K562 (cell line): ENCODE data around the gene ZNF326. TPM values are rescaled to one million over a fixed set of nuclear protein-coding genes. Genes with fewer than 3 reads are reported as not detected.
"Not testable (repeated sequence)": the region's sequence is repeated elsewhere in the genome, so short reads cannot be mapped to it uniquely, and the experiment has no call there.

Experiments used
- ATAC-seq: fragments of 200-7000 bp; cut with Tn5 transposase; 3 replicates; pipeline ENCODE4 v1.9.1; 2020; ENCODE audit warnings: moderate library complexity
- BruUV-seq: library from RNA; stranded (reverse); fragments of 400-500 nt; replicated peaks from 2 replicates; lab custom pipeline; 2021; lab: Mats Ljungman, UMichigan
- CTCF ChIA-PET: fragments of 300-600 bp; formaldehyde crosslinking; extraction: SDS; loops from one replicate; lab custom pipeline; 2021; ENCODE audit warnings: low intra/inter-chr PET ratio; lab: Yijun Ruan, JAX
- POLR2A ChIA-PET: fragments of 300-600, 350-650 bp; sonication (Branson Sonifier 250); formaldehyde crosslinking; extraction: SDS; loops from one replicate; lab custom pipeline; 2021; ENCODE audit warnings: antibody characterized with exemption, inconsistent platforms; lab: Yijun Ruan, JAX
- DNase-seq, 4 experiments: peaks; one replicate each; pipeline versions ENCODE4 v3.0.0 to v3.0.0-alpha.2; 2011 to 2018; ENCODE audit warnings: low spot score in 3 of 4, mixed read lengths in 3 of 4; ENCODE audit errors: extremely low read depth in 1 of 4
- FAIRE-seq: peaks from 2 replicates; lab custom pipeline; 2011; peaks lifted over from hg19 to GRCh38; lab: Jason Lieb, UNC
- H2AFZ ChIP-seq: 2 replicates; pipeline ENCODE4 v1.6.0; 2011; ENCODE audit warnings: low read depth, low read length, control low read depth, inconsistent platforms
- H3K27ac ChIP-seq: fragments of 200-600 bp; 3 replicates; pipeline ENCODE4 v1.8.0; 2011; ENCODE audit warnings: low read depth, mild to moderate bottlenecking, control low read depth, inconsistent platforms, low read length, moderate library complexity, mixed read lengths; ENCODE audit errors: extremely low read depth
- H3K27me3 ChIP-seq, 2 experiments: fragments of 300-600 bp in 1 of 2; 2 replicates in 1 of 2; 3 replicates in 1 of 2; pipeline versions ENCODE4 v1.6.0 to v1.8.0; 2011; ENCODE audit warnings: inconsistent platforms in 2 of 2, low read length in 2 of 2, mild to moderate bottlenecking in 1 of 2, mixed read lengths in 1 of 2, moderate library complexity in 1 of 2; ENCODE audit not compliant: control insufficient read depth in 2 of 2, insufficient read depth in 2 of 2
- H3K36me3 ChIP-seq: fragments of 300-600 bp; 3 replicates; pipeline ENCODE4 v1.8.0; 2011; ENCODE audit warnings: mild to moderate bottlenecking, low read length, inconsistent platforms; ENCODE audit not compliant: control insufficient read depth, insufficient read depth
- H3K4me1 ChIP-seq, 2 experiments: fragments of 200-600 bp in 1 of 2; replicated peaks in 1 of 2; 2 replicates in 1 of 2; 3 replicates in 1 of 2; pipeline versions ENCODE4 v1.5.1 to v1.8.0; 2011; ENCODE audit warnings: inconsistent platforms in 2 of 2, low read length in 2 of 2, mild to moderate bottlenecking in 1 of 2, mixed read lengths in 1 of 2, moderate library complexity in 1 of 2; ENCODE audit not compliant: control insufficient read depth in 2 of 2, insufficient read depth in 2 of 2
- H3K4me2 ChIP-seq: 2 replicates; pipeline ENCODE4 v1.6.1; 2011; ENCODE audit warnings: low read length, control low read depth, inconsistent platforms, mixed read lengths; ENCODE audit not compliant: insufficient read depth
- H3K4me3 ChIP-seq: fragments of 200-600 bp; sonication (generic), shearing (Covaris generic); 2 replicates; pipeline ENCODE4 v1.5.1; 2016; ENCODE audit warnings: control low read depth, inconsistent platforms
- H3K79me2 ChIP-seq: fragments of 200-600 bp; 3 replicates; pipeline ENCODE4 v1.8.0; 2011; ENCODE audit warnings: low read length, inconsistent platforms; ENCODE audit not compliant: control insufficient read depth, insufficient read depth
- H3K9ac ChIP-seq, 2 experiments: 2 replicates each; pipeline versions ENCODE4 v1.6.0 to v1.6.1; 2011; ENCODE audit warnings: low read depth in 2 of 2, low read length in 2 of 2, control low read depth in 1 of 2, inconsistent platforms in 1 of 2, mild to moderate bottlenecking in 1 of 2, mixed read lengths in 1 of 2; ENCODE audit not compliant: insufficient read depth in 1 of 2
- H3K9me1 ChIP-seq: one replicate; pipeline ENCODE4 v1.6.0; 2011; ENCODE audit warnings: inconsistent platforms, mild to moderate bottlenecking, low read length, moderate library complexity; ENCODE audit not compliant: control insufficient read depth, insufficient read depth
- H3K9me3 ChIP-seq: replicated peaks from 2 replicates; pipeline ENCODE4 v1.5.1; 2011; ENCODE audit warnings: low read depth, low read length, inconsistent platforms; ENCODE audit not compliant: control insufficient read depth, insufficient read depth
- H4K20me1 ChIP-seq: replicated peaks from 2 replicates; pipeline ENCODE4 v1.6.1; 2011; ENCODE audit warnings: low read length, inconsistent platforms, mixed read lengths; ENCODE audit not compliant: control insufficient read depth, insufficient read depth
- CTBP1 ChIP-seq: fragments of 450-650 bp; IDR thresholded peaks from 2 replicates; pipeline ENCODE4 v1.6.1; 2016; ENCODE audit warnings: borderline replicate concordance
- CXXC5 ChIP-seq: fragments of 250-450 bp; sonication (Bioruptor Pico); IDR thresholded peaks from 2 replicates; pipeline ENCODE4 v1.8.0; 2022; ENCODE audit warnings: inconsistent platforms, mild to moderate bottlenecking, moderate library complexity
- ESRRA ChIP-seq: fragments of 450-650 bp; IDR thresholded peaks from 2 replicates; pipeline ENCODE4 v1.6.1; 2014; ENCODE audit warnings: low read depth, mild to moderate bottlenecking, moderate library complexity, borderline replicate concordance
- FOXA3 ChIP-seq, 2 experiments: fragments of 450-650 bp in 1 of 2; sonication (generic) in 1 of 2; formaldehyde crosslinking; IDR thresholded peaks in 1 of 2; conservative IDR thresholded peaks in 1 of 2; 2 replicates each; pipeline versions ENCODE4 v1.4.0 to v1.8.0; 2020 to 2022; ENCODE audit warnings: mild to moderate bottlenecking in 2 of 2, missing genetic modification reagents in 1 of 2
- FOXK2 ChIP-seq, 2 experiments: fragments of 450-650 bp; IDR thresholded peaks in 1 of 2; conservative IDR thresholded peaks in 1 of 2; 2 replicates each; pipeline ENCODE4 v1.6.1; 2016; ENCODE audit warnings: low read depth in 2 of 2, mild to moderate bottlenecking in 1 of 2
- L3MBTL2 ChIP-seq: fragments of 450-650 bp; IDR thresholded peaks from 2 replicates; pipeline ENCODE4 v1.6.1; 2016; ENCODE audit warnings: mild to moderate bottlenecking, moderate library complexity
- LEF1 ChIP-seq: fragments of 450-650 bp; IDR thresholded peaks from 2 replicates; pipeline ENCODE4 v1.6.1; 2016; ENCODE audit warnings: mild to moderate bottlenecking
- NFRKB ChIP-seq: fragments of 450-650 bp; IDR thresholded peaks from 2 replicates; pipeline ENCODE4 v1.6.1; 2016; ENCODE audit warnings: low read depth
- PKNOX1 ChIP-seq: fragments of 450-650 bp; IDR thresholded peaks from 2 replicates; pipeline ENCODE4 v1.6.1; 2016
- POLR2A ChIP-seq: fragments of 450-650 bp; conservative IDR thresholded peaks from 2 replicates; pipeline ENCODE4 v1.6.1; 2016
- RB1 ChIP-seq: fragments of 450-650 bp; IDR thresholded peaks from 2 replicates; pipeline ENCODE4 v1.6.1; 2017; ENCODE audit warnings: low read depth, mild to moderate bottlenecking
- SPI1 ChIP-seq: IDR thresholded peaks from 2 replicates; pipeline ENCODE4 v1.6.1; 2011; ENCODE audit warnings: low read depth, low read length, control low read depth, borderline replicate concordance
- TRIM24 ChIP-seq, 2 experiments: fragments of 450-650 bp; IDR thresholded peaks; 2 replicates each; pipeline ENCODE4 v1.6.1; 2016
- YY1 ChIP-seq, 3 experiments: IDR thresholded peaks; 2 replicates each; pipeline ENCODE4 v1.6.1; 2011; ENCODE audit warnings: low read length in 2 of 3, mild to moderate bottlenecking in 2 of 3, moderate library complexity in 2 of 3, borderline replicate concordance in 1 of 3, control low read depth in 1 of 3, low read depth in 1 of 3; ENCODE audit not compliant: insufficient read depth in 3 of 3, insufficient replicate concordance in 2 of 3, control insufficient read depth in 1 of 3, insufficient read length in 1 of 3; ENCODE audit errors: extremely low read depth in 1 of 3
- WGBS: fragments of 100-300 bp; shearing (Covaris generic); methylation state at CpG from one replicate; pipeline ENCODE4 v1.1.6; 2016; ENCODE audit warnings: low coverage, mixed read lengths; ENCODE audit not compliant: insufficient coverage; ENCODE audit errors: missing lambda C conversion rate; 5-methylcytosine and 5-hydroxymethylcytosine counted together
- in situ Hi-C: fragments of 300-500 bp; cut with MboI; formaldehyde crosslinking; loops from 4 replicates; pipeline ENCODE4 v1.15.0; 2018; ENCODE audit warnings: inconsistent platforms, mixed read lengths
- intact Hi-C: fragments of 100-400 bp; cut with micrococcal nuclease; formaldehyde crosslinking; loops from 2 replicates; pipeline ENCODE4 v1.14.2; 2022
- polyA plus RNA-seq, 8 experiments: library from polyadenylated mRNA; depleted of rRNA in 4 of 8; stranded (reverse) in 5 of 8; unstranded in 3 of 8; fragments of >200 nt; fragmentation: Nextera tagmentation in 2 of 8; fragmentation: Illumina TruSeq in 1 of 8; extraction: Ambion mirVana in 2 of 8; extraction: Trizol in 1 of 8; gene quantifications; 2 replicates each; pipeline versions ENCODE4 v1.2.1 to v1.2.3, GENCODE V29; 2011 to 2014; ENCODE audit warnings: inconsistent platforms in 1 of 8, missing spikeins in 1 of 8
- total RNA-seq, 7 experiments: library from RNA; depleted of rRNA in 6 of 7; stranded (reverse); fragments of >200 nt in 6 of 7; fragmentation: Illumina TruSeq in 2 of 7; extraction: Trizol in 2 of 7; gene quantifications; 2 replicates each; pipeline versions ENCODE4 v1.2.1 to v1.2.3, GENCODE V29; 2011 to 2021; ENCODE audit warnings: low replicate concordance in 1 of 7

Gene ZNF326
- total and polyA plus RNA-seq, 9 of the 15 experiments (the other 6 are each of a cell fraction or from before 2014, with no cell fraction given): 7.2 to 33.2 (median 20.1) TPM

DNA sequence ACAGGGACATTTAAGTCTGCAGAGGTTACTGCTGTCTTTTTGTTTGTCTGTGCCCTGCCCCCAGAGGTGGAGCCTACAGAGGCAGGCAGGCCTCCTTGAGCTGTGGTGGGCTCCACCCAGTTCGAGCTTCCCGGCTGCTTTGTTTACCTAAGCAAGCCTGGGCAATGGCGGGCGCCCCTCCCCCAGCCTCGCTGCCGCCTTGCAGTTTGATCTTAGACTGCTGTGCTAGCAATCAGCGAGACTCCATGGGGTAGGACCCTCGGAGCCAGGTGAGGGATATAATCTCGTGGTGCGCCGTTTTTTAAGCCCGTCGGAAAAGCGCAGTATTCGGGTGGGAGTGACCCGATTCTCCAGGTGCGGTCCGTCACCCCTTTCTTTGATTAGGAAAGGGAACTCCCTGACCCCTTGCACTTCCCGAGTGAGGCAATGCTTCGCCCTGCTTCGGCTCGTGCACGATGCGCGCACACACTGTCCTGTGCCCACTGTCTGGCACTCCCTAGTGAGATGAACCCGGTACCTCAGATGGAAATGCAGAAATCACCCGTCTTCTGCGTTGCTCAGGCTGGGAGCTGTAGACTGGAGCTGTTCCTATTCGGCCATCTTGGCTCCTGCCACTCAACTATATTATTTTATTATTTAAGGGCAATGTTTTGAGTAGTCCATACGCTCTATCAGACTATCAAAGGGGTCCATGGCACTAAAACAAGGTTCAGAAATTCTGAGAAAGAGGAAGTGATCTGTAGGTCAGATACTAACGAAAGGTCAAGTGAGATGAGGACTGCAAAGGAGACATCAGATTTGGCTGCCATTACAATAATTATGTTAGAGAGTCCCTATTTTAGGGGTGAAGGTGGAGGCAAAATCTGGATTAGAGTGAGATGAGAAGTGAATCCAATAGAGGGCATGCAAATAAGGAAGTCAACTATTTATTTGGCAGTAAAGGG, 68.1 kb downstream of the ZNF326 start:
- H3K4me2 ChIP-seq: peak overlapping the region; percentile 66
- FAIRE-seq, H3K4me1 ChIP-seq, H3K27me3 ChIP-seq, H4K20me1 ChIP-seq, in situ Hi-C loops, CTCF ChIA-PET, H3K36me3 ChIP-seq, intact Hi-C loops, DNase-seq, H3K79me2 ChIP-seq, H3K27ac ChIP-seq, H3K9me3 ChIP-seq, H3K9me1 ChIP-seq: not testable (repeated sequence)
- peak overlapping the region; percentile 86 for H2AFZ ChIP-seq
- peak; percentile 66 for ATAC-seq
- WGBS: 1% methylated on average over 21 of the region's 31 CpGs
- TSS peak; percentile 37 for BruUV-seq
- POLR2A ChIA-PET: interaction anchor here (0.7 kb wide), 1 partner anchor 180 kb away, joined by 3 read pairs; no protein-coding TSS in a partner anchor
- H3K4me3 ChIP-seq: peak overlapping the region; percentile 36
- H3K9ac ChIP-seq: peak overlapping the region; percentile 25 to 81; a peak in 2 of 4 replicates
- TF ChIP-seq FOXA3 (CRISPR knock-in tag; conservative IDR thresholded peaks at IDR 0.05 in 1 of 2, IDR thresholded peaks at IDR 0.05 in 1 of 2) (peak; percentile 84 to 85), ESRRA (peak; percentile 29; the same call in 1 of the 2 replicates), CTBP1 (0 out of 2 replicates have a peak, but pooled peaks have one; percentile 41), YY1 (IDR thresholded peaks at IDR 0.05; ENCODE audit: borderline replicate concordance in 1 of 3, control insufficient read depth in 1 of 3, extremely low read depth in 1 of 3, insufficient read depth in 3 of 3, insufficient read length in 1 of 3, insufficient replicate concordance in 2 of 3, low read depth in 1 of 3, low read length in 2 of 3) (peak in 1 of 3 experiments; percentile 57), LEF1 (0 out of 2 replicates have a peak, but pooled peaks have one; percentile 28), NFRKB (peak; percentile 54; the same call in 1 of the 2 replicates), CXXC5 (CRISPR knock-in tag) (0 out of 2 replicates have a peak, but pooled peaks have one; percentile 20), POLR2A (0 out of 2 replicates have a peak, but pooled peaks have one; percentile 26), PKNOX1 (peak; percentile 46; the same call in 1 of the 2 replicates), SPI1 (peak; percentile 89), RB1 (0 out of 2 replicates have a peak, but pooled peaks have one; percentile 28), L3MBTL2 (0 out of 2 replicates have a peak, but pooled peaks have one; percentile 7), TRIM24 (IDR thresholded peaks at IDR 0.05) (peak in 1 of 2 experiments; percentile 33; a peak in 1 of 4 replicates), FOXK2 (conservative IDR thresholded peaks at IDR 0.05 in 1 of 2, IDR thresholded peaks at IDR 0.05 in 1 of 2; ENCODE audit: low read depth in 2 of 2) (peak; percentile 61 to 79; a peak in 2 of 4 replicates)
